ENCODE results near the gene AFDN. TPM values are rescaled to one million over a fixed set of nuclear protein-coding genes. Genes with fewer than 3 reads are reported as not detected.

The AFDN gene
- total RNA-seq, 1 experiment from 2014 or later = 182 TPM

DNA sequence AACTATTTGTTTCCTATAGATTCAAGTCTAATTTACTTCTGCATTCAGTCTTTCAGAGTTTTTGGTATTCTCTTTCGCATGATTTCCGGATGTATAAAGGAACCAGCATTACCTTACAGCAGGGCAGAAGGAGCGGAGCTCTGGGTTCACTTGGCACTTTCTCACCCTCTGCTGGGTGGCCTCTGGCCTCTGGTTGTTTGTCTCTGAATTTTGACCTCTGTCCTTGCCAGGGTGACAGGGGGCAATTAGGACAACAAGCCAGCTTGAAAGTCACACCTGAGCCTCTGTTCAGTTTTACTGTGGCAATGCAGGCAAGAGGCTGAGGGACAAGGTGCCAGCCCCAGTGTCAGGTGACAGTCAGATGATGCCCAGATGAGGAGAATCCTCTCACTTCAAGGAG lies 101.4 kb downstream of the AFDN start:
- CTCF ChIA-PET = no interaction called here
- Mint-ChIP-seq H3K4me1 (peaks cover 6% of the 10 kb centered on the region; the same call in 1 of the 2 replicates), H3K9me3 (no peaks in the 10 kb centered on the region), H3K27ac (no peak overlapping the region), H3K4me3 (no peak overlapping the region), H3K27me3 (ENCODE audit: low read depth) (no peaks in the 10 kb centered on the region), H3K36me3 (peaks cover 42% of the 10 kb centered on the region)
- ATAC-seq = no peak
- POLR2A ChIA-PET = no interaction called here
- no peak for TF ChIP-seq ESRRA (CRISPR knock-in tag; IDR thresholded peaks at IDR 0.05; ENCODE audit: borderline replicate concordance)
- no peak for TF ChIP-seq ATF6 (CRISPR knock-in tag; IDR thresholded peaks at IDR 0.05)
- no peak for TF ChIP-seq NFYB (CRISPR knock-in tag; conservative IDR thresholded peaks at IDR 0.05; ENCODE audit: low read depth)
- no peak for TF ChIP-seq ELF4 (CRISPR knock-in tag; IDR thresholded peaks at IDR 0.05; ENCODE audit: low read depth)
- DNase-seq (ENCODE audit: low spot score) = no peak

GRCh38 chr6:167930295-167930694 lies 103.6 kb downstream of the AFDN start:
- Mint-ChIP-seq H3K27me3 (ENCODE audit: low read depth) (no peaks in the 10 kb centered on the region), H3K4me1 (peaks cover 6% of the 10 kb centered on the region; the same call in 1 of the 2 replicates), H3K27ac (no peak overlapping the region; the same call in 1 of the 2 replicates), H3K36me3 (peaks cover 34% of the 10 kb centered on the region), H3K9me3 (no peaks in the 10 kb centered on the region), H3K4me3 (no peak overlapping the region)
- TF ChIP-seq JAZF1 (CRISPR knock-in tag; IDR thresholded peaks at IDR 0.05) (no peak), FOXP1 (CRISPR knock-in tag; IDR thresholded peaks at IDR 0.05; ENCODE audit: borderline replicate concordance) (no peak), HMGXB4 (CRISPR knock-in tag; IDR thresholded peaks at IDR 0.05) (no peak), CREM (CRISPR knock-in tag; IDR thresholded peaks at IDR 0.05) (no peak), NFYB (CRISPR knock-in tag; conservative IDR thresholded peaks at IDR 0.05; ENCODE audit: low read depth) (no peak), SMAD3 (CRISPR knock-in tag; IDR thresholded peaks at IDR 0.05; ENCODE audit: borderline replicate concordance) (no peak), PRRX2 (CRISPR knock-in tag; IDR thresholded peaks at IDR 0.05) (no peak), ATF6 (CRISPR knock-in tag; IDR thresholded peaks at IDR 0.05) (no peak), NR3C1 (CRISPR knock-in tag; conservative IDR thresholded peaks at IDR 0.05; ENCODE audit: low read depth) (no peak), ZBTB21 (CRISPR knock-in tag; IDR thresholded peaks at IDR 0.05; ENCODE audit: borderline replicate concordance) (no peak), SP1 (CRISPR knock-in tag; conservative IDR thresholded peaks at IDR 0.05) (no peak), CBFB (CRISPR knock-in tag; IDR thresholded peaks at IDR 0.05; ENCODE audit: low read depth) (no peak)
- TF ChIP-seq, protein P1, sequence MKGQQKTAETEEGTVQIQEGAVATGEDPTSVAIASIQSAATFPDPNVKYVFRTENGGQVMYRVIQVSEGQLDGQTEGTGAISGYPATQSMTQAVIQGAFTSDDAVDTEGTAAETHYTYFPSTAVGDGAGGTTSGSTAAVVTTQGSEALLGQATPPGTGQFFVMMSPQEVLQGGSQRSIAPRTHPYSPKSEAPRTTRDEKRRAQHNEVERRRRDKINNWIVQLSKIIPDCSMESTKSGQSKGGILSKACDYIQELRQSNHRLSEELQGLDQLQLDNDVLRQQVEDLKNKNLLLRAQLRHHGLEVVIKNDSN (CRISPR knock-in tag; IDR thresholded peaks at IDR 0.05) = no peak
- TF ChIP-seq, protein P2, sequence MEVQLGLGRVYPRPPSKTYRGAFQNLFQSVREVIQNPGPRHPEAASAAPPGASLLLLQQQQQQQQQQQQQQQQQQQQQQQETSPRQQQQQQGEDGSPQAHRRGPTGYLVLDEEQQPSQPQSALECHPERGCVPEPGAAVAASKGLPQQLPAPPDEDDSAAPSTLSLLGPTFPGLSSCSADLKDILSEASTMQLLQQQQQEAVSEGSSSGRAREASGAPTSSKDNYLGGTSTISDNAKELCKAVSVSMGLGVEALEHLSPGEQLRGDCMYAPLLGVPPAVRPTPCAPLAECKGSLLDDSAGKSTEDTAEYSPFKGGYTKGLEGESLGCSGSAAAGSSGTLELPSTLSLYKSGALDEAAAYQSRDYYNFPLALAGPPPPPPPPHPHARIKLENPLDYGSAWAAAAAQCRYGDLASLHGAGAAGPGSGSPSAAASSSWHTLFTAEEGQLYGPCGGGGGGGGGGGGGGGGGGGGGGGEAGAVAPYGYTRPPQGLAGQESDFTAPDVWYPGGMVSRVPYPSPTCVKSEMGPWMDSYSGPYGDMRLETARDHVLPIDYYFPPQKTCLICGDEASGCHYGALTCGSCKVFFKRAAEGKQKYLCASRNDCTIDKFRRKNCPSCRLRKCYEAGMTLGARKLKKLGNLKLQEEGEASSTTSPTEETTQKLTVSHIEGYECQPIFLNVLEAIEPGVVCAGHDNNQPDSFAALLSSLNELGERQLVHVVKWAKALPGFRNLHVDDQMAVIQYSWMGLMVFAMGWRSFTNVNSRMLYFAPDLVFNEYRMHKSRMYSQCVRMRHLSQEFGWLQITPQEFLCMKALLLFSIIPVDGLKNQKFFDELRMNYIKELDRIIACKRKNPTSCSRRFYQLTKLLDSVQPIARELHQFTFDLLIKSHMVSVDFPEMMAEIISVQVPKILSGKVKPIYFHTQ (CRISPR knock-in tag; IDR thresholded peaks at IDR 0.05) = no peak
- TF ChIP-seq, protein P3, sequence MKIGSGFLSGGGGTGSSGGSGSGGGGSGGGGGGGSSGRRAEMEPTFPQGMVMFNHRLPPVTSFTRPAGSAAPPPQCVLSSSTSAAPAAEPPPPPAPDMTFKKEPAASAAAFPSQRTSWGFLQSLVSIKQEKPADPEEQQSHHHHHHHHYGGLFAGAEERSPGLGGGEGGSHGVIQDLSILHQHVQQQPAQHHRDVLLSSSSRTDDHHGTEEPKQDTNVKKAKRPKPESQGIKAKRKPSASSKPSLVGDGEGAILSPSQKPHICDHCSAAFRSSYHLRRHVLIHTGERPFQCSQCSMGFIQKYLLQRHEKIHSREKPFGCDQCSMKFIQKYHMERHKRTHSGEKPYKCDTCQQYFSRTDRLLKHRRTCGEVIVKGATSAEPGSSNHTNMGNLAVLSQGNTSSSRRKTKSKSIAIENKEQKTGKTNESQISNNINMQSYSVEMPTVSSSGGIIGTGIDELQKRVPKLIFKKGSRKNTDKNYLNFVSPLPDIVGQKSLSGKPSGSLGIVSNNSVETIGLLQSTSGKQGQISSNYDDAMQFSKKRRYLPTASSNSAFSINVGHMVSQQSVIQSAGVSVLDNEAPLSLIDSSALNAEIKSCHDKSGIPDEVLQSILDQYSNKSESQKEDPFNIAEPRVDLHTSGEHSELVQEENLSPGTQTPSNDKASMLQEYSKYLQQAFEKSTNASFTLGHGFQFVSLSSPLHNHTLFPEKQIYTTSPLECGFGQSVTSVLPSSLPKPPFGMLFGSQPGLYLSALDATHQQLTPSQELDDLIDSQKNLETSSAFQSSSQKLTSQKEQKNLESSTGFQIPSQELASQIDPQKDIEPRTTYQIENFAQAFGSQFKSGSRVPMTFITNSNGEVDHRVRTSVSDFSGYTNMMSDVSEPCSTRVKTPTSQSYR (CRISPR knock-in tag; IDR thresholded peaks at IDR 0.05) = no peak
- TF ChIP-seq, protein P4, sequence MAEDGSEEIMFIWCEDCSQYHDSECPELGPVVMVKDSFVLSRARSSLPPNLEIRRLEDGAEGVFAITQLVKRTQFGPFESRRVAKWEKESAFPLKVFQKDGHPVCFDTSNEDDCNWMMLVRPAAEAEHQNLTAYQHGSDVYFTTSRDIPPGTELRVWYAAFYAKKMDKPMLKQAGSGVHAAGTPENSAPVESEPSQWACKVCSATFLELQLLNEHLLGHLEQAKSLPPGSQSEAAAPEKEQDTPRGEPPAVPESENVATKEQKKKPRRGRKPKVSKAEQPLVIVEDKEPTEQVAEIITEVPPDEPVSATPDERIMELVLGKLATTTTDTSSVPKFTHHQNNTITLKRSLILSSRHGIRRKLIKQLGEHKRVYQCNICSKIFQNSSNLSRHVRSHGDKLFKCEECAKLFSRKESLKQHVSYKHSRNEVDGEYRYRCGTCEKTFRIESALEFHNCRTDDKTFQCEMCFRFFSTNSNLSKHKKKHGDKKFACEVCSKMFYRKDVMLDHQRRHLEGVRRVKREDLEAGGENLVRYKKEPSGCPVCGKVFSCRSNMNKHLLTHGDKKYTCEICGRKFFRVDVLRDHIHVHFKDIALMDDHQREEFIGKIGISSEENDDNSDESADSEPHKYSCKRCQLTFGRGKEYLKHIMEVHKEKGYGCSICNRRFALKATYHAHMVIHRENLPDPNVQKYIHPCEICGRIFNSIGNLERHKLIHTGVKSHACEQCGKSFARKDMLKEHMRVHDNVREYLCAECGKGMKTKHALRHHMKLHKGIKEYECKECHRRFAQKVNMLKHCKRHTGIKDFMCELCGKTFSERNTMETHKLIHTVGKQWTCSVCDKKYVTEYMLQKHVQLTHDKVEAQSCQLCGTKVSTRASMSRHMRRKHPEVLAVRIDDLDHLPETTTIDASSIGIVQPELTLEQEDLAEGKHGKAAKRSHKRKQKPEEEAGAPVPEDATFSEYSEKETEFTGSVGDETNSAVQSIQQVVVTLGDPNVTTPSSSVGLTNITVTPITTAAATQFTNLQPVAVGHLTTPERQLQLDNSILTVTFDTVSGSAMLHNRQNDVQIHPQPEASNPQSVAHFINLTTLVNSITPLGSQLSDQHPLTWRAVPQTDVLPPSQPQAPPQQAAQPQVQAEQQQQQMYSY (CRISPR knock-in tag; IDR thresholded peaks at IDR 0.05) = no peak
- CTCF ChIA-PET = no interaction called here
- POLR2A ChIA-PET = no interaction called here
- ATAC-seq (no peak), DNase-seq (ENCODE audit: low spot score) (no peak)
